Thyroid gland (tissue), 4 donors: ENCODE results near the gene SH3GL1.
"Not testable (repeated sequence)": the region's sequence is repeated elsewhere in the genome, so short reads cannot be mapped to it uniquely, and the experiment has no call there.

Source experiments
- CTCF ChIP-seq, 6 experiments: fragments of 200-600 bp in 3 of 6; fragments of 450-650 bp in 3 of 6; sonication (generic) in 3 of 6; IDR thresholded peaks; one replicate each; pipeline ENCODE4 v1.5.1; 2016 to 2019; ENCODE audit warnings: antibody characterized with exemption in 6 of 6, mild to moderate bottlenecking in 2 of 6, inconsistent platforms in 1 of 6, moderate library complexity in 1 of 6
- POLR2A ChIP-seq, 2 donors: fragments of 450-650 bp; IDR thresholded peaks; one replicate each; pipeline ENCODE4 v1.6.1; 2017; ENCODE audit warnings: antibody characterized with exemption in 2 of 2, mild to moderate bottlenecking in 2 of 2, moderate library complexity in 1 of 2

GRCh38 chr19:4328991-4329681, 71.2 kb downstream of the SH3GL1 start:
- not testable (repeated sequence) for TF ChIP-seq CTCF, POLR2A (IDR thresholded peaks at IDR 0.05)
